ENCODE data around the gene SAXO2. TPM values are rescaled to one million over a fixed set of nuclear protein-coding genes. Genes with fewer than 3 reads are reported as not detected.

SAXO2 gene
- total RNA-seq, 4 donors from 2014 or later = 0.30 to 1.5 (median 1.5) TPM; not detected in 1

DNA sequence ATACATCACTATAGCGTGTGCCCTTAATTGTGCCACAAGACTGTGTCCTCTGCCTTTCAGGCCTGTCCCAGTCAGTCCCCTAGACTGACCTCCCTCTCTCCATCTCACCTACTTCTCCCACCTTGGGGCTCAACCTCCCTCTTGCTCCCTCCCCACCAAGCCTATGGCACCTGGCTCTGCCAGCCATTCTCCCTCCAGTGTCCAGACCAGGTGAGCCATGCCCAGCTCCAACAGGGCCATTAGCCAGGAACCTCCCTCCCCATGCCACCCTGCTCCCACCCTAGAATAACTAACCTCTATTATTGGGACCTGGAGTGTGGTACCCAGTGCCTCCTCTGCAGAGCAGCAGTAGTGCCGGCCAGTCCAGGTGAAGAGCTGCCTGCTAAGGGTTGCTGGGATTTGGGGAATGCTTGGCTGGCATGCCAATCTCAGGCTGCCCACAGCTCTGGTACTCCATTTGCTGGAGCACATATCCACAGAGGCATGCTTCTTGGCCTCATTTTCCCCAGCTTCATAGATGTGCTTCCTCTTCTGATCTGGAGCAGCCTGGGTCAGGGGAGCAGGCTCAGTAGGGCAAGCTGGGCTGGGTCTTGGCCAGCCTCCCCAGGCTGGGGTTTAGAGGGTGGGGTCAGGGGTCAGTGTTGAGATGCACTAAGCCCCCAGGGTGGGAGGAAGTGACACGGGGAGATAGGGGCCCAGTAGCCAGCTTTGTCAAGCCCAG, 38.8 kb downstream of the SAXO2 start:
- intact Hi-C loops (cut with DNase I; ENCODE audit: low total_unique reads) = no loop called here
- 80 to 83% methylated on average over 3 of the region's 3 CpGs for WGBS, 2 donors
- H3K4me3 ChIP-seq (ENCODE audit: low read depth, poor library complexity, severe bottlenecking) = no peak overlapping the region
- TF ChIP-seq, protein P1, sequence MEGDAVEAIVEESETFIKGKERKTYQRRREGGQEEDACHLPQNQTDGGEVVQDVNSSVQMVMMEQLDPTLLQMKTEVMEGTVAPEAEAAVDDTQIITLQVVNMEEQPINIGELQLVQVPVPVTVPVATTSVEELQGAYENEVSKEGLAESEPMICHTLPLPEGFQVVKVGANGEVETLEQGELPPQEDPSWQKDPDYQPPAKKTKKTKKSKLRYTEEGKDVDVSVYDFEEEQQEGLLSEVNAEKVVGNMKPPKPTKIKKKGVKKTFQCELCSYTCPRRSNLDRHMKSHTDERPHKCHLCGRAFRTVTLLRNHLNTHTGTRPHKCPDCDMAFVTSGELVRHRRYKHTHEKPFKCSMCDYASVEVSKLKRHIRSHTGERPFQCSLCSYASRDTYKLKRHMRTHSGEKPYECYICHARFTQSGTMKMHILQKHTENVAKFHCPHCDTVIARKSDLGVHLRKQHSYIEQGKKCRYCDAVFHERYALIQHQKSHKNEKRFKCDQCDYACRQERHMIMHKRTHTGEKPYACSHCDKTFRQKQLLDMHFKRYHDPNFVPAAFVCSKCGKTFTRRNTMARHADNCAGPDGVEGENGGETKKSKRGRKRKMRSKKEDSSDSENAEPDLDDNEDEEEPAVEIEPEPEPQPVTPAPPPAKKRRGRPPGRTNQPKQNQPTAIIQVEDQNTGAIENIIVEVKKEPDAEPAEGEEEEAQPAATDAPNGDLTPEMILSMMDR (IDR thresholded peaks at IDR 0.05) = no peak
- no peak for TF ChIP-seq POLR2A (IDR thresholded peaks at IDR 0.05)
- no peak for DNase-seq (ENCODE audit: low spot score in 2 of 2)

DNA sequence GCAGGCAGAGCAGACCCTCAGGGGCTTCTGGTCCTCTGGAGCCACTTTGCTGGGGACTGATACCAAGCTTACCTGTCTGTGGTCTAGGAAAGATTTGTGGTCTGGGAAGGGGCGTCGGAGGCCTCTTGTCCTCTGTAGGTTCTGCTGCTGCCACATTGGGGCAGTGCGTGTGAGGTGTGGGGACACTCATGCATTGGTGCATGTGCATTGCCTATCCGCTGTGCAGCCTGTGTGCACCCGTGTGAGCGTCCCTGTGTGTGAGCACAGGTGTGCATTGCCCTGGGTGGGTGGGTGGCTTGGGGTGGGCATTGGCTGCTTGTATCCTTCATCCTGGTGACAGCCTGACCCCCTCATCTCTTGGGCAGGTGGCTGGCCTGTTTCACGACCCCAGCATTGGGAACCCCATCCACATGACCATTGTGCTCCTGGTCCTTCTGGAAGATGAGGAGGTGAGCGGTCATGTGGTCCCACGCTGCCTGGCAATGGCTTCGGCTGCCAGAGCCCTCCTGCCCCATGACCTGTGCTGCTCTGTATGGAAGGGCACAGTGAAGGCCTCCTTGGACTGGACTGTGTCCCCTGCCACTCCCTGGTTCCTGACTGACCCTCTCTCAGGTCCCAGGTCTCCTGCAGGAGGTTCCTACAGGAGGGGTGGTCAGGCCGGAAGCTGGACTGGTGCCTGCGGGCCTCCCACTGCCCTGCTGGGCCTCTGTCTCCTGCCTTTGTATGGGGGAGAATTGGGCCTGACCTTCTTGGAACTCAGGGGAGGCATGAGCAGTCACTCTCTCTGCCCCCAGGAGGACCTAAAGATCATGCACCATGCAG, 41.5 kb downstream of the SAXO2 start:
- DNase-seq (ENCODE audit: low spot score in 2 of 2) = no peak
- no peak for TF ChIP-seq POLR2A (IDR thresholded peaks at IDR 0.05)
- TF ChIP-seq, protein P1 (IDR thresholded peaks at IDR 0.05) = no peak
- 92 to 97% methylated on average over 12 of the region's 12 CpGs for WGBS, 2 donors
- no peak overlapping the region for H3K4me3 ChIP-seq (ENCODE audit: low read depth, poor library complexity, severe bottlenecking)
- intact Hi-C loops (cut with DNase I; ENCODE audit: low total_unique reads) = no loop called here

DNA sequence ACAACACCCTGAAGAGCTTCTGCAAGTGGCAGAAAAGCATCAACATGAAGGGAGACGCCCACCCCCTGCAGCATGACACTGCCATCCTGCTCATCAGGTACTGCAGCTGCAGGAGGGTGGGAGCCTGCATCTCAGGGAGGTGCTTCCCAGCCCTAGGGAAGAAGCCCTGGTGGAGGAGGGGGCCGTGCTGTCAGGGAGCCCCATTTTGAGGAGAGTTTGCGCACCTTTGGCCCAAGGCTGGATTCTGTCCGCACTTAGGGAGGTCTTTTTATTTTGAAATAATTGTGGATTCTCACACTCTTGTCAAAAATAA, 42.1 kb downstream of the SAXO2 start:
- intact Hi-C loops (cut with DNase I; ENCODE audit: low total_unique reads) = no loop called here
- TF ChIP-seq, protein P1 (IDR thresholded peaks at IDR 0.05) = no peak
- no peak for TF ChIP-seq POLR2A (IDR thresholded peaks at IDR 0.05)
- DNase-seq (ENCODE audit: low spot score in 2 of 2) = no peak
- H3K4me3 ChIP-seq (ENCODE audit: low read depth, poor library complexity, severe bottlenecking) = no peak overlapping the region
- WGBS, 2 donors = 86 to 88% methylated on average over 4 of the region's 4 CpGs

DNA sequence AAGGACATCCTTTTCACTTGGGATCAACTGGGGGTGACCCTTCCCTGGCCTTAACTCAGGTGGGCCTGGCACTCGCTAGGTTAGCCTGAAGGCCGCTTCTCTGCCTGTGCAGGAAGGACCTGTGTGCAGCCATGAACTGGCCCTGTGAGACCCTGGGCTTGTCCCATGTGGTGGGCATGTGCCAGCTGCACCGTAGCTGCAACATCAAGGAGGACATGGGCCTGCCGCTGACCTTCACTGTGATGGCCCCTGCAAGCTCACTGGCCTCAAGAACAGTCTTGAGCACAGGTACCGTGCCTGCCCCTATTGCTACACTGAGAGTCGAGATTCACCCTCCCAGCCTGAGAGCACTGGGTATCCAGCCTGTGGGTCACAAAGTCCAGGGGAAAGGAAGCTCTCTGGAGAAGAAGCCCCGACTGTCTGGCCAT, 43.0 kb downstream of the SAXO2 start:
- TF ChIP-seq, protein P1 (IDR thresholded peaks at IDR 0.05) = no peak
- TF ChIP-seq POLR2A (IDR thresholded peaks at IDR 0.05) = no peak
- DNase-seq (ENCODE audit: low spot score in 2 of 2) = no peak
- 89 to 93% methylated on average over 3 to 7 of the region's 7 CpGs for WGBS, 2 donors

DNA sequence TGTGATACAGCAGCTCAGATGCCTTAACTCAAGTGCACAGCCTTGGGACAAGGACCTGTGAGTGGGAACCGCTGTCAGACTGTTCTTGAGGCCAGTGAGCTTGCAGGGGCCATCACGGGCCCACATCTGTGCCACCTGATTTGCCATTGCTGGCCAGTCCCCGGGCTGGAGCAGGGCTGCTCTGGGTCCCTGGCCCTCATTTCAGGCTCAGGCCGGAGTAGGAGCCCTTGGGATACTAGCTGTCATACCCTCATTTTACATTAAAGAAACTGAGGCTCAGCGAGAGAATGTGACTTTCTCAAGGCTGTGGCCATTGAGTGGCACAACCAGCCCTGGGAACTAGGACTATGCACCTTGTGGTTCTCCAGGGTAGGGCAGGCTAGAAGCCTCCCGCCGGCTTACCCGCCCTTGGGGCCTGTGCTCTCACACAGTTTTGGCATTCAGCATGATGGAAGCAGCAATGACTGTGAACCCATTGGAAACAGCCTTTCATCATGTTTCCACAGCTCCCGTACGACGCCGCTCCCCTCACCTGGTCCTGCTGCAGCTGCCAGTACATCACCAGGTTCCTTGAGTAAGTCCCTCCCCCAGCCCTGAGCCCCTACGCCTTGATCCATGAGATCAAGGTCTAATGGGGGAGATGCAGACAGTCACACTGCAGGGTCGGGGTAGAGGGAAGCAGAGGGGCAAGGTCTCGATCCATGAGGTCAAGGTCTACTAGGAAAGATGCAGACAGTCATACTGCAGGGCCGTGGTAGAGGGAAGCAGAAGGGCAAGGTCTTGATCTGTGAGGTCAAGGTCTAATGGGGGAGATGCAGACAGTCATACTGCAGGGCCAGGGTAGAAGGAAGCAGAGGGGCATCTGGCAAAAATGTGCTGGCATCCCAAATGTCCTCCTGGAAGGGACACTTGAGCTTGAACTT, 44.4 kb downstream of the SAXO2 start:
- no peak overlapping the region for H3K4me3 ChIP-seq (ENCODE audit: low read depth, poor library complexity, severe bottlenecking)
- no peak for DNase-seq (ENCODE audit: low spot score in 2 of 2)
- TF ChIP-seq POLR2A (IDR thresholded peaks at IDR 0.05) = no peak
- TF ChIP-seq, protein P1 (IDR thresholded peaks at IDR 0.05) = no peak
- 87 to 92% methylated on average over 16 of the region's 16 CpGs for WGBS, 2 donors
- intact Hi-C loops (cut with DNase I; ENCODE audit: low total_unique reads) = no loop called here

More for the DNA sequence above, 43.0 kb downstream of the SAXO2 start:
- intact Hi-C loops (cut with DNase I; ENCODE audit: low total_unique reads) = no loop called here
- H3K4me3 ChIP-seq (ENCODE audit: low read depth, poor library complexity, severe bottlenecking) = no peak overlapping the region

All from lower leg skin (tissue), 4 donors.